H1 (cell line): ENCODE measurements around the gene LAMC1. TPM values are rescaled to one million over a fixed set of nuclear protein-coding genes. Genes with fewer than 3 reads are reported as not detected.

ENCODE experiments used
- CTCF ChIA-PET: fragments of 300-600 bp; sonication (Branson Sonifier 250); formaldehyde crosslinking; loops from one replicate; lab custom pipeline; 2021; ENCODE audit not compliant: partially characterized antibody; lab: Charles Lee
- POLR2A ChIA-PET: fragments of 300-600 bp; sonication (Branson Sonifier 250); formaldehyde crosslinking; loops from one replicate; lab custom pipeline; 2021; ENCODE audit warnings: inconsistent platforms; ENCODE audit not compliant: partially characterized antibody; lab: Charles Lee
- DNase-seq, 2 experiments: peaks; one replicate each; pipeline versions ENCODE4 v3.0.0 to v3.0.0-alpha.2; 2010 to 2022; ENCODE audit warnings: low spot score in 2 of 2, low read depth in 1 of 2, mixed read lengths in 1 of 2
- FAIRE-seq: peaks from 2 replicates; lab custom pipeline; 2011; peaks lifted over from hg19 to GRCh38; lab: Jason Lieb, UNC
- H2AFZ ChIP-seq: 2 replicates; pipeline ENCODE4 v1.8.1; 2012; ENCODE audit warnings: low read length, inconsistent platforms
- H2AK5ac ChIP-seq: 2 replicates; pipeline ENCODE4 v1.6.1; 2013; ENCODE audit warnings: low read depth, low read length
- H2BK120ac ChIP-seq: replicated peaks from 2 replicates; pipeline ENCODE3; 2013; ENCODE audit warnings: low read depth, low read length, inconsistent platforms
- H2BK12ac ChIP-seq: 2 replicates; pipeline ENCODE4 v1.6.1; 2013; ENCODE audit warnings: low read depth, low read length
- H2BK15ac ChIP-seq: 2 replicates; pipeline ENCODE4 v1.6.1; 2013; ENCODE audit warnings: low read length
- H2BK20ac ChIP-seq: 2 replicates; pipeline ENCODE4 v1.6.1; 2013; ENCODE audit warnings: low read length
- H2BK5ac ChIP-seq: 2 replicates; pipeline ENCODE4 v1.6.1; 2013; ENCODE audit warnings: low read depth, low read length
- H3K14ac ChIP-seq: 2 replicates; pipeline ENCODE4 v1.6.1; 2013; ENCODE audit warnings: inconsistent platforms; ENCODE audit not compliant: insufficient read length
- H3K18ac ChIP-seq: 2 replicates; pipeline ENCODE4 v1.6.1; 2013; ENCODE audit warnings: low read length; ENCODE audit errors: extremely low read depth
- H3K23ac ChIP-seq: 2 replicates; pipeline ENCODE4 v1.6.1; 2013; ENCODE audit warnings: inconsistent platforms; ENCODE audit not compliant: insufficient read length
- H3K23me2 ChIP-seq: 2 replicates; pipeline ENCODE4 v1.6.1; 2013; ENCODE audit warnings: low read depth, low read length
- H3K27ac ChIP-seq: 2 replicates; pipeline ENCODE4 v1.6.1; 2011; ENCODE audit warnings: low read depth, low read length, inconsistent platforms
- H3K27me3 ChIP-seq, 4 experiments: replicated peaks in 1 of 4; 1 replicate in 1 of 4; 2 replicates in 3 of 4; pipeline versions ENCODE4 v1.6.1 to v1.8.1; 2011 to 2013; ENCODE audit warnings: low read length in 3 of 4, mild to moderate bottlenecking in 3 of 4, inconsistent platforms in 2 of 4, mixed read lengths in 2 of 4, moderate library complexity in 1 of 4; ENCODE audit not compliant: control insufficient read depth in 3 of 4, insufficient read depth in 3 of 4; ENCODE audit errors: extremely low read depth in 1 of 4
- H3K36me3 ChIP-seq, 4 experiments: 2 replicates each; pipeline versions ENCODE4 v1.6.1 to v1.8.1; 2011 to 2013; ENCODE audit warnings: mild to moderate bottlenecking in 4 of 4, low read length in 3 of 4, moderate library complexity in 2 of 4, control low read depth in 1 of 4, inconsistent platforms in 1 of 4; ENCODE audit not compliant: insufficient read depth in 4 of 4, control insufficient read depth in 2 of 4
- H3K4ac ChIP-seq: replicated peaks from 2 replicates; pipeline ENCODE3; 2013; ENCODE audit warnings: low read length, low read depth, mixed read lengths, inconsistent platforms; ENCODE audit not compliant: insufficient read length
- H3K4me1 ChIP-seq, 4 experiments: replicated peaks in 1 of 4; 1 replicate in 1 of 4; 2 replicates in 3 of 4; pipeline versions ENCODE4 v1.6.1 to v1.8.1; 2011 to 2013; ENCODE audit warnings: low read length in 3 of 4, inconsistent platforms in 2 of 4, mixed read lengths in 1 of 4; ENCODE audit not compliant: insufficient read depth in 4 of 4, control insufficient read depth in 3 of 4
- H3K4me2 ChIP-seq, 2 experiments: 2 replicates each; pipeline versions ENCODE4 v1.6.1 to v1.8.1; 2011 to 2013; ENCODE audit warnings: low read depth in 2 of 2, low read length in 2 of 2, control low read depth in 1 of 2, inconsistent platforms in 1 of 2, mild to moderate bottlenecking in 1 of 2; ENCODE audit not compliant: insufficient read depth in 1 of 2
- H3K4me3 ChIP-seq, 4 experiments: fragments of 200-600, 300-600 bp in 1 of 4; sonication (generic), shearing (Covaris generic), sonication (Bioruptor Twin) in 1 of 4; 2 replicates each; pipeline versions ENCODE4 v1.5.1 to v1.8.1; 2011 to 2016; ENCODE audit warnings: low read length in 4 of 4, low read depth in 3 of 4, control low read depth in 2 of 4, inconsistent platforms in 2 of 4, mild to moderate bottlenecking in 2 of 4, mixed read lengths in 1 of 4, moderate library complexity in 1 of 4; ENCODE audit not compliant: insufficient read depth in 2 of 4; ENCODE audit errors: extremely low read depth in 1 of 4
- H3K56ac ChIP-seq: replicated peaks from 2 replicates; pipeline ENCODE3; 2013; ENCODE audit warnings: low read depth, mild to moderate bottlenecking, mixed read lengths, low read length, inconsistent platforms; ENCODE audit not compliant: insufficient read length
- H3K79me1 ChIP-seq: 2 replicates; pipeline ENCODE4 v1.6.1; 2013; ENCODE audit warnings: low read depth, low read length, control low read depth
- H3K79me2 ChIP-seq, 2 experiments: 2 replicates each; pipeline versions ENCODE4 v1.6.1 to v1.8.1; 2012 to 2013; ENCODE audit warnings: low read length in 2 of 2, mild to moderate bottlenecking in 2 of 2, inconsistent platforms in 1 of 2; ENCODE audit not compliant: insufficient read depth in 2 of 2, control insufficient read depth in 1 of 2
- H3K9ac ChIP-seq, 4 experiments: replicated peaks in 1 of 4; 1 replicate in 1 of 4; 2 replicates in 3 of 4; pipeline versions ENCODE4 v1.6.1 to v1.8.1; 2011 to 2013; ENCODE audit warnings: low read depth in 3 of 4, low read length in 3 of 4, control low read depth in 2 of 4, mild to moderate bottlenecking in 2 of 4, moderate library complexity in 2 of 4, inconsistent platforms in 1 of 4; ENCODE audit errors: extremely low read depth in 1 of 4
- H3K9me3 ChIP-seq, 2 experiments: 2 replicates each; pipeline versions ENCODE4 v1.6.1 to v1.8.1; 2012 to 2013; ENCODE audit warnings: mild to moderate bottlenecking in 2 of 2, moderate library complexity in 2 of 2, control low read depth in 1 of 2, inconsistent platforms in 1 of 2, low read depth in 1 of 2, low read length in 1 of 2, mixed read lengths in 1 of 2; ENCODE audit not compliant: insufficient read depth in 2 of 2
- H4K20me1 ChIP-seq, 2 experiments: replicated peaks in 1 of 2; 2 replicates each; pipeline versions ENCODE3 to v1.8.1; 2011 to 2013; ENCODE audit warnings: inconsistent platforms in 2 of 2, low read length in 2 of 2, mild to moderate bottlenecking in 1 of 2; ENCODE audit not compliant: insufficient read depth in 2 of 2, control insufficient read depth in 1 of 2
- H4K5ac ChIP-seq: 2 replicates; pipeline ENCODE4 v1.6.1; 2013; ENCODE audit warnings: low read length, low read depth, mixed read lengths, inconsistent platforms; ENCODE audit not compliant: insufficient read length
- H4K8ac ChIP-seq: 2 replicates; pipeline ENCODE4 v1.8.0; 2013; ENCODE audit warnings: mild to moderate bottlenecking, moderate library complexity, low read length, inconsistent platforms; ENCODE audit not compliant: insufficient read depth; ENCODE audit errors: extremely low read depth
- H4K91ac ChIP-seq: replicated peaks from 2 replicates; pipeline ENCODE3; 2013; ENCODE audit warnings: low read length, mixed read lengths, inconsistent platforms; ENCODE audit not compliant: insufficient read length
- ASH2L ChIP-seq: fragments of 200-600, 300-600 bp; sonication (generic); IDR thresholded peaks from one replicate; pipeline ENCODE4 v1.7.1; 2017; ENCODE audit warnings: low read length
- E2F6 ChIP-seq: IDR thresholded peaks from 2 replicates; pipeline ENCODE4 v1.6.1; 2012; ENCODE audit warnings: inconsistent platforms
- JUN ChIP-seq: IDR thresholded peaks from 2 replicates; pipeline ENCODE4 v1.6.1; 2011; ENCODE audit warnings: low read depth, mild to moderate bottlenecking, improper control_type of control experiment, low read length
- JUND ChIP-seq: IDR thresholded peaks from 2 replicates; pipeline ENCODE4 v1.6.1; 2011; ENCODE audit warnings: mild to moderate bottlenecking, improper control_type of control experiment, low read length
- KDM5A ChIP-seq: fragments of 200-600 bp; IDR thresholded peaks from 2 replicates; pipeline ENCODE4 v1.7.1; 2012; ENCODE audit warnings: mild to moderate bottlenecking, low read length, inconsistent platforms, mixed read lengths
- NANOG ChIP-seq: IDR thresholded peaks from 2 replicates; pipeline ENCODE4 v1.6.1; 2011; ENCODE audit warnings: low read length, low read depth, mild to moderate bottlenecking, inconsistent platforms; ENCODE audit not compliant: insufficient read depth, poor library complexity, severe bottlenecking
- PHF8 ChIP-seq: fragments of 200-600 bp; sonication (generic); conservative IDR thresholded peaks from 2 replicates; pipeline ENCODE4 v1.7.1; 2012; ENCODE audit warnings: low read depth, mild to moderate bottlenecking, inconsistent platforms, low read length, moderate library complexity
- POLR2AphosphoS5 ChIP-seq: IDR thresholded peaks from 2 replicates; pipeline ENCODE4 v1.6.1; 2011; ENCODE audit warnings: low read depth, low read length
- RBBP5 ChIP-seq: IDR thresholded peaks from 2 replicates; pipeline ENCODE4 v1.7.1; 2012; ENCODE audit warnings: low read depth, mild to moderate bottlenecking, inconsistent platforms, low read length, moderate library complexity, borderline replicate concordance
- SIX5 ChIP-seq: IDR thresholded peaks from 2 replicates; pipeline ENCODE4 v1.6.1; 2011; ENCODE audit warnings: mild to moderate bottlenecking, low read depth, low read length
- TBP ChIP-seq: IDR thresholded peaks from 2 replicates; pipeline ENCODE4 v1.6.1; 2011; ENCODE audit warnings: low read depth, low read length, improper control_type of control experiment
- ZNF274 ChIP-seq: IDR thresholded peaks from 2 replicates; pipeline ENCODE4 v1.7.0; 2012; ENCODE audit warnings: low read length, borderline replicate concordance; ENCODE audit errors: extremely low read depth
- WGBS, 2 experiments: shearing (Covaris generic) in 1 of 2; methylation state at CpG; one replicate each; pipeline versions ENCODE4 v1.1.6 to v1.1.7; 2013 to 2015; ENCODE audit warnings: low lambda C conversion rate in 2 of 2, mixed read lengths in 2 of 2, inconsistent platforms in 1 of 2, low coverage in 1 of 2, missing lambda C conversion rate in 1 of 2; ENCODE audit not compliant: insufficient replicate concordance in 2 of 2, insufficient coverage in 1 of 2, insufficient read length in 1 of 2; ENCODE audit errors: extremely low coverage in 1 of 2, missing lambda C conversion rate in 1 of 2; 5-methylcytosine and 5-hydroxymethylcytosine counted together
- polyA plus RNA-seq, 7 experiments: library from polyadenylated mRNA; depleted of rRNA in 3 of 7; stranded (reverse) in 5 of 7; unstranded in 2 of 7; fragments of >200 nt in 5 of 7; fragments of 200-250 nt in 2 of 7; gene quantifications; 1 replicate in 5 of 7; 2 replicates in 1 of 7; 4 replicates in 1 of 7; pipeline versions ENCODE4 v1.2.1 to v1.2.3, GENCODE V29; 2011 to 2013; ENCODE audit warnings: missing spikeins in 2 of 7, mixed read lengths in 2 of 7
- total RNA-seq: library from RNA; stranded (reverse); fragmentation: NEBNext Ultra II Directional; extraction: Animal tissue kit (Norgen Biotek cat#: 25700); gene quantifications from 2 replicates; pipeline ENCODE4 v1.2.1, GENCODE V29; 2021

LAMC1 gene
- total and polyA plus RNA-seq, 2 of the 8 experiments (the other 6 are each of a cell fraction or from before 2014, with no cell fraction given): 47.6 to 90.3 TPM

GRCh38 chr1:183164963-183165362, 141.7 kb downstream of the LAMC1 start:
- H3K23me2 ChIP-seq: no peaks in the 10 kb centered on the region
- H2BK20ac ChIP-seq: no peak overlapping the region
- no peak overlapping the region for H4K5ac ChIP-seq
- no peak overlapping the region for H3K4me2 ChIP-seq
- no peak overlapping the region for H2BK120ac ChIP-seq
- H2BK5ac ChIP-seq: no peak overlapping the region
- no peaks in the 10 kb centered on the region for H3K79me1 ChIP-seq
- no peak overlapping the region for H3K56ac ChIP-seq
- H3K4me1 ChIP-seq: peaks cover 0 to 5% (median 2%) of the 10 kb centered on the region in 4 experiments; a peak in 5 of 7 replicates
- no peak overlapping the region for H2BK15ac ChIP-seq
- ChIA-PET CTCF (no interaction called here), POLR2A (no interaction called here)
- TF ChIP-seq NANOG: no peak
- TF ChIP-seq JUN: no peak
- TF ChIP-seq PHF8: no peak
- no peak for TF ChIP-seq E2F6
- TF ChIP-seq POLR2AphosphoS5: no peak
- TF ChIP-seq SIX5: no peak
- no peak for TF ChIP-seq ASH2L
- no peak for TF ChIP-seq TBP
- TF ChIP-seq RBBP5: no peak
- no peak for TF ChIP-seq ZNF274
- no peak for TF ChIP-seq KDM5A
- no peak for TF ChIP-seq JUND
- FAIRE-seq (no peak), DNase-seq (no peak)
- H4K91ac ChIP-seq: no peak overlapping the region
- WGBS, 2 experiments: 86% methylated on average over 4 of the region's 4 CpGs; no CpG with 5 or more reads in 1 of the 2 experiments
- H3K4me3 ChIP-seq: no peak overlapping the region
- no peak overlapping the region for H3K23ac ChIP-seq
- H4K8ac ChIP-seq: no peak overlapping the region
- no peaks in the 10 kb centered on the region for H4K20me1 ChIP-seq
- no peaks in the 10 kb centered on the region for H3K27me3 ChIP-seq
- H3K9ac ChIP-seq: no peak overlapping the region
- no peak overlapping the region for H2AFZ ChIP-seq
- H3K36me3 ChIP-seq: no peaks in the 10 kb centered on the region
- H2AK5ac ChIP-seq: no peak overlapping the region
- no peak overlapping the region for H3K27ac ChIP-seq
- H2BK12ac ChIP-seq: no peak overlapping the region
- H3K79me2 ChIP-seq: no peaks in the 10 kb centered on the region
- H3K9me3 ChIP-seq: no peaks in the 10 kb centered on the region
- no peak overlapping the region for H3K18ac ChIP-seq
- no peak overlapping the region for H3K4ac ChIP-seq
- no peak overlapping the region for H3K14ac ChIP-seq
